Choroid plexus epithelial cell (primary cell): ENCODE data around the gene ADPRS.

Experiments
- DNase-seq: peaks from one replicate; pipeline ENCODE4 v3.0.0-alpha.2; 2010; ENCODE audit warnings: low read depth
- H3K4me3 ChIP-seq: 2 replicates; pipeline ENCODE4 v1.5.1; 2011; ENCODE audit warnings: low read depth, mild to moderate bottlenecking, control low read depth, low read length, moderate library complexity
- TF ChIP-seq, protein P1 (sequence below): conservative IDR thresholded peaks from 2 replicates; pipeline ENCODE4 v1.5.1; 2011; ENCODE audit warnings: low read depth, mild to moderate bottlenecking, control low read depth, inconsistent platforms, low read length, moderate library complexity

ADPRS gene

GRCh38 chr1:36083219-36083618 is 5.5 kb upstream of the ADPRS start:
- TF ChIP-seq, protein P1, sequence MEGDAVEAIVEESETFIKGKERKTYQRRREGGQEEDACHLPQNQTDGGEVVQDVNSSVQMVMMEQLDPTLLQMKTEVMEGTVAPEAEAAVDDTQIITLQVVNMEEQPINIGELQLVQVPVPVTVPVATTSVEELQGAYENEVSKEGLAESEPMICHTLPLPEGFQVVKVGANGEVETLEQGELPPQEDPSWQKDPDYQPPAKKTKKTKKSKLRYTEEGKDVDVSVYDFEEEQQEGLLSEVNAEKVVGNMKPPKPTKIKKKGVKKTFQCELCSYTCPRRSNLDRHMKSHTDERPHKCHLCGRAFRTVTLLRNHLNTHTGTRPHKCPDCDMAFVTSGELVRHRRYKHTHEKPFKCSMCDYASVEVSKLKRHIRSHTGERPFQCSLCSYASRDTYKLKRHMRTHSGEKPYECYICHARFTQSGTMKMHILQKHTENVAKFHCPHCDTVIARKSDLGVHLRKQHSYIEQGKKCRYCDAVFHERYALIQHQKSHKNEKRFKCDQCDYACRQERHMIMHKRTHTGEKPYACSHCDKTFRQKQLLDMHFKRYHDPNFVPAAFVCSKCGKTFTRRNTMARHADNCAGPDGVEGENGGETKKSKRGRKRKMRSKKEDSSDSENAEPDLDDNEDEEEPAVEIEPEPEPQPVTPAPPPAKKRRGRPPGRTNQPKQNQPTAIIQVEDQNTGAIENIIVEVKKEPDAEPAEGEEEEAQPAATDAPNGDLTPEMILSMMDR: no peak
- no peak overlapping the region for H3K4me3 ChIP-seq

GRCh38 chr1:36083635-36084496 is 4.8 kb upstream of the ADPRS start, which contains the start of gene TEKT2:
Gene TEKT2, plus strand, starts transcription at chr1:36084094. Its CDS starts 828 bp downstream, at chr1:36084922.
- TF ChIP-seq, protein P1: no peak
- peak; percentile 29 for DNase-seq
- H3K4me3 ChIP-seq: peak within 1 kb of the TSS; percentile 59

More at GRCh38 chr1:36083219-36083618, 5.5 kb upstream of the ADPRS start:
- DNase-seq: no peak

DNA sequence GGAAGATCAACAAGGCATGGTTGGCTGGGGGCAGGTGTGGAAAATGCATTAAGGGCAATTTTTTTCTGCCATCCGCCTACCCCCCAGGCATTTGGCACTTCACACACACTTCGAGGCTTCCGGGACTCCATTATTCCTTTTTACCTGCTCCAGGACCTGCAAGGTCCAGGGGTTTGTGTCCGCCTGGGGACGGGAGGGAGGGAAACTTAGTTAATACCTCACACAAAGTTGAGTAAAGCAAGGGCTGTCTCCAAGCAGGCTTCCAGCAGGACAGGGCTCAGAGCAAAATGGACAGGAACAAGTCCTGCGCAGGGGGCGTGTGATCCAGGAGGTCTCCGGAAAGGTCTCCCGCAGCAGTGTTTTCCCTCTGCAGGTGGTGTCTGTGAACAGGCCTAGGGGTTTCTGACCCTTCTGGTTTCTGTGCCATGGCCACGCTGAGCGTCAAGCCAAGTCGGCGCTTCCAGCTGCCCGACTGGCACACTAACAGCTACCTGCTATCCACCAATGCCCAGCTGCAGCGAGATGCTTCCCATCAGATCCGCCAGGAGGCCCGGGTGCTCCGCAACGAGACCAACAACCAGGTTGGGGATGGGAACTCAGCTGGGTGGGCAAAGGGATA is 4.1 kb upstream of the ADPRS start:
- TF ChIP-seq, protein P1: no peak
- H3K4me3 ChIP-seq: peak overlapping the region; percentile 59
- peak; percentile 20 for DNase-seq

GRCh38 chr1:36085126-36085525 is 3.6 kb upstream of the ADPRS start:
- H3K4me3 ChIP-seq: no peak overlapping the region
- TF ChIP-seq, protein P1: no peak
- DNase-seq: no peak

DNA sequence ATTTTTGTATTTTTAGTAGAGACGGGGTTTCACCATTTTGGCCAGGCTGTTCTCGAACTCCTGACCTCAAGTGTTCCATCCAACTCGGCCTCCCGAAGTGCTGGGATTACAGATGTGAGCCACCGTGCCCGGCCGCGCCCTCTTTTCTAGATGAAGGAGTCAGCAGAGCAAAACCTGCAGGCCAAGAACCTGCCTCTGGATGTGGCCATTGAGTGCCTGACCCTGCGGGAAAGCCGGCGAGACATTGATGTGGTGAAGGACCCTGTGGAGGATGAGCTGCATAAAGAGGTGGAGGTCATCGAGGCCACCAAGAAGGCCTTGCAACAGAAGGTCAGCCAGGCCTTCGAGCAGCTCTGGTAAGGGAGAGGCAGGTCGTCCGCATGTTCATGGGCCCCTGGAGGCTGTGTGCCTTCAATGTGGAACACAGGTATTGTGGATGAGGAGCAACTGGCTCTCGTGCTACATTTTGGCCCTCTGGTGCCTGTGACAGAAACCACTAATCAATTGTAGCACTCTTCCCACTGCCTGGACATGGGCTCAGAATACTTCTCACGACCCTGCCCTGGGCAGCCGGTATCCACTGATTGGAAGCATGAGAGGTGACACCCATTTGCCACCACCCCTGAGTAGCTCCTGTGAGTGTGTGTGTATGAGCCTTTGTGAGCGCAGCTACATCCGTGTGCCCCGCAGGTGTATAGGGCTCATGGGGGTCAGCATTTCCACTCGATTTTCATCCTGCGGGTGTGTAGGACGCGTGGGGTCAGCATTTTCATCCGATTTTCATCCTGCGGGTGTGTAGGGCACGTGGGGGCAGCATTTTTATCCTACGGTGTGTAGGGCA is 2.8 kb upstream of the ADPRS start:
- TF ChIP-seq, protein P1: no peak
- no peak for DNase-seq
- no peak overlapping the region for H3K4me3 ChIP-seq

DNA sequence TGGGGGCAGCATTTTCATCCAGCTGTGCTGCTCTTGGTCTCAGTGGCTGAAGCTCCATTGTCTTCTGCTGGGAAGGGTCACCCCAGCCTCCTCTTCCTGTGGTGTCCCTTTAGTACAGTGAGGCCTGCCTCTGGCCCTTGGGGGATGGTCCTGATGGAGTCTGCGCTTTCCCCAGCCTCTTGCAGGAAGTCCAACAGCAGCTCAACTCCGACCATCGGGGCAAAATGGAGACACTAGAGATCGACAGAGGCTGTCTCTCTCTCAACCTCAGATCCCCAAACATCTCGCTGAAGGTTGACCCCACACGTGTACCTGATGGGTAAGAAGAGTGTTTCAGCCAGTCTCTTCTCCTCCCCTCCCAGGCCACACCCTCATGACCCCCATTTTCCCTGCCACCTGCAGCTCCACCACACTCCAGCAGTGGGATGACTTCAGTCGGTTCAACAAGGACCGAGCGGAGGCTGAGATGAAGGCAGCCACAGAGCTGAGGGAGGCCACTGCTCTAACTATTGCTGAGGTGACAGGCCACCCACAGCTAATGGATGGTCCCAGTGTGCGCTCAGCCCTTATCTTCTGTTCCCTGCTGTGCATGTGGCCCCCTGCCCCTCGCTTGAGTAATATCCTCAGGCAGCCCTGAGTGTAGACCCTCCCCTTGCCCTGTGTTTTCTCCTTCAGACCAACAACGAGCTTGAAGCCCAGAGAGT is 2.0 kb upstream of the ADPRS start:
- H3K4me3 ChIP-seq: no peak overlapping the region
- DNase-seq: no peak
- TF ChIP-seq, protein P1: no peak
